ENCODE results near the gene C17orf113. TPM values are rescaled to one million over a fixed set of nuclear protein-coding genes. Genes with fewer than 3 reads are reported as not detected.

C17orf113 gene
- total RNA-seq, 2 donors from 2014 or later: 0.84 to 1.2 TPM

DNA sequence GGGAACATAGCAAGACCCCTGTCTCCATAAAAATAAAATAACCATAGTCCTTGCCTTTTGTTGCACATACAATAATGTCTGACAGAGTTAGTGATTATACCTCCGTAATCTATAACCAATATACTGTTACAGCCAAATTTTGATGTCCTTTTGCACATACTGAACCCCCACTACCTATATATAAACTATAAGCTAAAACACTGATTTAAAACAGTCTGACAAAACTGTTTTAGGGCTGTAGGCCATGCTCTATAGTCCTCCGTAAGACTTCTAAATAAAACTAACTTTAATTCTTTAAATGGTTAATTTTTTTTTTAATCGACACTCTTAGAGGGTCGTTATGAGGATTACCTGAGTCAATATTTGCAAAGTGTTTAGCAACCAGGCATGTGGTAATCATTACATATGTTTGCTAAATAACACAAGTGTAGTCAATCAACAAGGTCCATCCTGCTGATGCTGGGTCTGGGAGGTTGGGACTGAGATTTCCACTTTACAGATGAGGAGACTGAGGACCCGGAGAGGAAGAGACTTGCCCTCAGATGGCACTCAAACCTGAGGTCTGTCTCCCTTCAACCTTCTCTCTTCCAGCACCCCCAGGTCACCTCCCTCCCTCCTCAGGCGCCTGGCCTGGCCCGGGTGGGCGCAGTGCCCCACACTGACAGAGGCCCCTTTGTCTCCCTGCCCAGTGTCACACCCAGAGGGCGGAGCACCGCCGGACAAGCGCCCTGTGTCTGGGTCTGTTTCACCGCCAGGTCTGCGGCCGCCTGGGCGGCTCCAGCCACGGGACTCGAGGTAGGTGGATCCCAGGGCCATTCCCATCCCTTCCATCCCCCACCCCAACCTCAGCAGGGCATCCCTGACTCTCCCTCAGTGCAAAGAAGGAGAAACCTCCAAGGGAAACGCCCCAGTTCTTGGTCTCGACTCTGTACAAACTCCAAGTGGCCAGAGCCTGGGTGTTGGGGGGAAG is 37.6 kb upstream of the C17orf113 start:
- H3K27ac ChIP-seq: no peak overlapping the region
- no peak overlapping the region for H3K4me3 ChIP-seq
- no peak for DNase-seq
- no peaks in the 10 kb centered on the region for H3K27me3 ChIP-seq
- TF ChIP-seq, protein P1, sequence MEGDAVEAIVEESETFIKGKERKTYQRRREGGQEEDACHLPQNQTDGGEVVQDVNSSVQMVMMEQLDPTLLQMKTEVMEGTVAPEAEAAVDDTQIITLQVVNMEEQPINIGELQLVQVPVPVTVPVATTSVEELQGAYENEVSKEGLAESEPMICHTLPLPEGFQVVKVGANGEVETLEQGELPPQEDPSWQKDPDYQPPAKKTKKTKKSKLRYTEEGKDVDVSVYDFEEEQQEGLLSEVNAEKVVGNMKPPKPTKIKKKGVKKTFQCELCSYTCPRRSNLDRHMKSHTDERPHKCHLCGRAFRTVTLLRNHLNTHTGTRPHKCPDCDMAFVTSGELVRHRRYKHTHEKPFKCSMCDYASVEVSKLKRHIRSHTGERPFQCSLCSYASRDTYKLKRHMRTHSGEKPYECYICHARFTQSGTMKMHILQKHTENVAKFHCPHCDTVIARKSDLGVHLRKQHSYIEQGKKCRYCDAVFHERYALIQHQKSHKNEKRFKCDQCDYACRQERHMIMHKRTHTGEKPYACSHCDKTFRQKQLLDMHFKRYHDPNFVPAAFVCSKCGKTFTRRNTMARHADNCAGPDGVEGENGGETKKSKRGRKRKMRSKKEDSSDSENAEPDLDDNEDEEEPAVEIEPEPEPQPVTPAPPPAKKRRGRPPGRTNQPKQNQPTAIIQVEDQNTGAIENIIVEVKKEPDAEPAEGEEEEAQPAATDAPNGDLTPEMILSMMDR (IDR thresholded peaks at IDR 0.05): no peak
- no peak overlapping the region for H3K9ac ChIP-seq (ENCODE audit: low read depth in 2 of 2, low read length in 2 of 2)
- no peaks in the 10 kb centered on the region for H3K9me3 ChIP-seq
- no peaks in the 10 kb centered on the region for H3K36me3 ChIP-seq
- intact Hi-C loops (cut with DNase I): no loop called here
- no peaks in the 10 kb centered on the region for H3K4me1 ChIP-seq

- DNase-seq: no peak
- Histone ChIP-seq H3K27ac (no peak overlapping the region), H3K27me3 (no peaks in the 10 kb centered on the region), H3K4me3 (no peak overlapping the region), H3K4me1 (no peaks in the 10 kb centered on the region), H3K9me3 (no peaks in the 10 kb centered on the region), H3K9ac (ENCODE audit: low read depth in 2 of 2, low read length in 2 of 2) (no peak overlapping the region), H3K36me3 (no peaks in the 10 kb centered on the region)
- intact Hi-C loops (cut with DNase I): no loop called here
- TF ChIP-seq, protein P1 (IDR thresholded peaks at IDR 0.05): no peak
Measured at GRCh38 chr17:42087042-42087701, 36.8 kb upstream of the C17orf113 start.

DNA sequence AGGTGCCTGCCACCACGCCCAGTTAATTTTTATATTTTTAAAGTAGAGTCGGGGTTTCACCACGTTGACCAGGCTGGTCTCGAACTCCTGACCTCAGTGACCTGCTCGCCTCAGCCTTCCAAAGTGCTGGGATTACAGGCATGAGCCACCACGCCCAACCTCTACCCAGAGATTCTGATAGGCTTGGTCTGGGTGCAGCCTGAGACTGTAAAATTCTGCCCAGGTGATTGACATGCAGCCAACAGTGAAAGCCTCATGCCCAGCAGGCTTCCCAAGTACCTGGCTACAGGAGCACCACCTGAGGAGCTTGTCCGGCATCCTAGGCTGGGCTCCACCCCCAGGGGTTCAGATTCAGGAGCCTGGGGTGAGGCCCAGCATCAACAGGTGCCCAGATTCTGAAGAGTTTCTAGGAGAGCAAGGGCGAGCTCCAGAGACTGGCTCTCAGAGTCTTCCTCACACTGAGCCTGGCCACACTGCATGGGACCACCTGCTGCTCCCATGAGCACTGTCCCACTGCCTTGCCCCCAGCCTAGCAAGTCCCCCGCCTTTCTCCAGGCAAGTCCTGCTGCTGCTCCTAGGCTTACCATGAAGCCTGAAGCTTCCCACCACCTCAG is 31.2 kb upstream of the C17orf113 start:
- no peak overlapping the region for H3K4me3 ChIP-seq
- TF ChIP-seq, protein P1 (IDR thresholded peaks at IDR 0.05): no peak
- H3K27me3 ChIP-seq: no peaks in the 10 kb centered on the region
- H3K36me3 ChIP-seq: no peaks in the 10 kb centered on the region
- H3K4me1 ChIP-seq: no peaks in the 10 kb centered on the region
- no peak overlapping the region for H3K9ac ChIP-seq (ENCODE audit: low read depth in 2 of 2, low read length in 2 of 2)
- intact Hi-C loops (cut with DNase I): no loop called here
- no peaks in the 10 kb centered on the region for H3K9me3 ChIP-seq
- H3K27ac ChIP-seq: no peak overlapping the region
- no peak for DNase-seq

- H3K4me1 ChIP-seq: no peaks in the 10 kb centered on the region
- H3K27me3 ChIP-seq: no peaks in the 10 kb centered on the region
- intact Hi-C loops (cut with DNase I): no loop called here
- H3K9me3 ChIP-seq: no peaks in the 10 kb centered on the region
- no peak overlapping the region for H3K27ac ChIP-seq
- H3K9ac ChIP-seq (ENCODE audit: low read depth in 2 of 2, low read length in 2 of 2): no peak overlapping the region
- no peaks in the 10 kb centered on the region for H3K36me3 ChIP-seq
- TF ChIP-seq, protein P1 (IDR thresholded peaks at IDR 0.05): no peak
- DNase-seq: no peak
- no peak overlapping the region for H3K4me3 ChIP-seq
Measured at GRCh38 chr17:42079541-42079940, 29.1 kb upstream of the C17orf113 start.

- TF ChIP-seq, protein P1 (IDR thresholded peaks at IDR 0.05): no peak
- Histone ChIP-seq H3K9ac (ENCODE audit: low read depth in 2 of 2, low read length in 2 of 2) (no peak overlapping the region), H3K9me3 (no peaks in the 10 kb centered on the region), H3K36me3 (no peaks in the 10 kb centered on the region), H3K4me3 (no peak overlapping the region), H3K27me3 (no peaks in the 10 kb centered on the region), H3K4me1 (no peaks in the 10 kb centered on the region), H3K27ac (no peak overlapping the region)
- intact Hi-C loops (cut with DNase I): no loop called here
- no peak for DNase-seq
Measured at GRCh38 chr17:42078396-42079043, 28.1 kb upstream of the C17orf113 start.

Data from colonic mucosa (tissue), 4 donors.